OCI-LY7 (cell line): Measurements from ENCODE around the gene STON2. TPM values are rescaled to one million over a fixed set of nuclear protein-coding genes. Genes with fewer than 3 reads are reported as not detected.

ENCODE experiments used
- BruUV-seq: library from RNA; stranded (reverse); fragments of 400-500 nt; replicated peaks from 2 replicates; lab custom pipeline; 2021; lab: Mats Ljungman, UMichigan
- CTCF ChIA-PET: fragments of 300-600 bp; sonication (Branson Sonifier 250); formaldehyde crosslinking; loops from one replicate; lab custom pipeline; 2022; ENCODE audit warnings: antibody characterized with exemption; ENCODE audit not compliant: unreplicated experiment; lab: Charles Lee
- POLR2A ChIA-PET: fragments of 300-600 bp; sonication (Branson Sonifier 250); formaldehyde crosslinking; loops from one replicate; lab custom pipeline; 2022; ENCODE audit warnings: antibody characterized with exemption; lab: Charles Lee
- DNase-seq: peaks from one replicate; pipeline ENCODE4 v3.0.0-alpha.2; 2015; ENCODE audit warnings: low spot score
- H2AFZ ChIP-seq: fragments of 200-600 bp; sonication (generic), shearing (Covaris generic); 2 replicates; pipeline ENCODE4 v1.6.1; 2014; ENCODE audit warnings: mild to moderate bottlenecking, antibody characterized with exemption, low read length, moderate library complexity
- H3K27ac ChIP-seq: fragments of 200-600 bp; sonication (generic); 2 replicates; pipeline ENCODE4 v1.5.1; 2014; ENCODE audit warnings: mixed run types, low read depth, mild to moderate bottlenecking, moderate library complexity, low read length, inconsistent platforms; ENCODE audit not compliant: poor library complexity, severe bottlenecking
- H3K36me3 ChIP-seq: fragments of 200-600 bp; sonication (generic); 2 replicates; pipeline ENCODE4 v1.6.1; 2014; ENCODE audit warnings: mild to moderate bottlenecking, antibody characterized with exemption, low read length, moderate library complexity, mixed read lengths; ENCODE audit not compliant: insufficient read depth
- H3K4me1 ChIP-seq: fragments of 200-600 bp; sonication (generic); 2 replicates; pipeline ENCODE4 v1.5.1; 2014; ENCODE audit warnings: mild to moderate bottlenecking, low read length; ENCODE audit not compliant: insufficient read depth, poor library complexity, severe bottlenecking
- H3K4me2 ChIP-seq: fragments of 200-600 bp; sonication (generic); 2 replicates; pipeline ENCODE4 v1.6.1; 2014; ENCODE audit warnings: mild to moderate bottlenecking, low read length
- H3K4me3 ChIP-seq: fragments of 200-600 bp; sonication (generic); 2 replicates; pipeline ENCODE4 v1.5.1; 2014; ENCODE audit warnings: mild to moderate bottlenecking, low read depth, low read length; ENCODE audit not compliant: poor library complexity, severe bottlenecking
- H3K79me2 ChIP-seq: fragments of 200-600 bp; sonication (generic); 2 replicates; pipeline ENCODE4 v1.6.1; 2016; ENCODE audit warnings: low read depth, mild to moderate bottlenecking, low read length, moderate library complexity, mixed read lengths; ENCODE audit not compliant: insufficient read depth
- H3K9me2 ChIP-seq: fragments of 200-600 bp; sonication (generic); 2 replicates; pipeline ENCODE4 v1.6.1; 2016; ENCODE audit warnings: mild to moderate bottlenecking, low read length, mixed read lengths; ENCODE audit not compliant: insufficient read depth
- H3K9me3 ChIP-seq: fragments of 200-600 bp; sonication (generic); 2 replicates; pipeline ENCODE4 v1.6.1; 2014; ENCODE audit warnings: mild to moderate bottlenecking, mixed run types, low read length, mixed read lengths
- H4K20me1 ChIP-seq: fragments of 200-600 bp; sonication (generic); 2 replicates; pipeline ENCODE4 v1.6.1; 2014; ENCODE audit warnings: mild to moderate bottlenecking, antibody characterized with exemption, low read length, moderate library complexity, mixed read lengths; ENCODE audit not compliant: insufficient read depth
- CTCF ChIP-seq: fragments of 200-600 bp; sonication (generic); conservative IDR thresholded peaks from 2 replicates; pipeline ENCODE4 v1.5.1; 2014; ENCODE audit warnings: mild to moderate bottlenecking, antibody characterized with exemption, low read length, moderate library complexity, mixed read lengths
- EZH2phosphoT487 ChIP-seq: fragments of 200-600 bp; sonication (generic); IDR thresholded peaks from 2 replicates; pipeline ENCODE4 v1.6.1; 2018; ENCODE audit warnings: low read depth, borderline replicate concordance, mild to moderate bottlenecking, mixed run types, antibody characterized with exemption, low read length, moderate library complexity, mixed read lengths
- intact Hi-C: fragments of 100-400 bp; cut with micrococcal nuclease; formaldehyde crosslinking; loops from one replicate; pipeline ENCODE4 v1.10.0; 2022; ENCODE audit not compliant: unreplicated experiment
- total RNA-seq, 2 experiments: library from RNA; depleted of rRNA in 1 of 2; stranded (reverse); fragments of >200 nt in 1 of 2; shearing (Covaris generic) in 1 of 2; gene quantifications; 2 replicates each; pipeline ENCODE4 v1.2.3, GENCODE V29; 2014 to 2022

STON2 gene
- total RNA-seq, 2 experiments from 2014 or later = 0.25 TPM; not detected in 1

GRCh38 chr14:81437244-81437643 is 37.1 kb upstream of the STON2 start:
- Histone ChIP-seq H3K9me2 (no peaks in the 10 kb centered on the region), H3K9me3 (no peaks in the 10 kb centered on the region), H3K4me3 (no peak overlapping the region), H3K4me1 (no peaks in the 10 kb centered on the region), H3K4me2 (no peak overlapping the region), H3K27ac (no peak overlapping the region), H2AFZ (no peak overlapping the region), H3K36me3 (no peaks in the 10 kb centered on the region), H3K79me2 (no peaks in the 10 kb centered on the region), H4K20me1 (no peaks in the 10 kb centered on the region)
- intact Hi-C loops = no loop called here
- TF ChIP-seq EZH2phosphoT487 (no peak), CTCF (no peak)
- ChIA-PET POLR2A (interaction anchor here (0.6 kb wide), 1 partner anchor 28 kb away, joined by 3 read pairs; no protein-coding TSS in a partner anchor), CTCF (no interaction called here)
- no TSS peak for BruUV-seq
- DNase-seq = no peak

- H3K4me1 ChIP-seq = no peaks in the 10 kb centered on the region
- no TSS peak for BruUV-seq
- peak overlapping the region; percentile 38; the same call in 1 of the 2 replicates for H2AFZ ChIP-seq
- H3K27ac ChIP-seq = no peak overlapping the region
- intact Hi-C loops = no loop called here
- DNase-seq = peak; percentile 28
- H3K9me2 ChIP-seq = no peaks in the 10 kb centered on the region
- CTCF ChIA-PET = no interaction called here
- H3K36me3 ChIP-seq = no peaks in the 10 kb centered on the region
- H3K9me3 ChIP-seq = no peaks in the 10 kb centered on the region
- POLR2A ChIA-PET = no interaction called here
- TF ChIP-seq EZH2phosphoT487 (no peak), CTCF (no peak)
- H4K20me1 ChIP-seq = no peaks in the 10 kb centered on the region
- H3K79me2 ChIP-seq = no peaks in the 10 kb centered on the region
- peak overlapping the region; percentile 60 for H3K4me3 ChIP-seq
- peak overlapping the region; percentile 55; the same call in 1 of the 2 replicates for H3K4me2 ChIP-seq
Measured at GRCh38 chr14:81436296-81437138, 36.4 kb upstream of the STON2 start.
